Upper lobe of left lung (tissue), 6 donors: Measurements from ENCODE around the gene CARMIL3. TPM values are rescaled to one million over a fixed set of nuclear protein-coding genes. Genes with fewer than 3 reads are reported as not detected.
"Not testable (repeated sequence)": the region's sequence is repeated elsewhere in the genome, so short reads cannot be mapped to it uniquely, and the experiment has no call there.

Experiments used
- ATAC-seq, 2 donors: fragments of 200-7000 bp; cut with Tn5 transposase; one replicate each; pipeline ENCODE4 v1.9.1; 2022; ENCODE audit warnings: mild to moderate bottlenecking in 2 of 2, moderate library complexity in 2 of 2; ENCODE audit not compliant: low FRiP score in 2 of 2
- DNase-seq, 2 donors: peaks; one replicate each; pipeline ENCODE4 v3.0.0-alpha.2; 2019 to 2020
- H3K27ac ChIP-seq, 4 donors: fragments of 200-600 bp; sonication (generic); one replicate each; pipeline ENCODE4 v1.5.1; 2016 to 2019
- H3K27me3 ChIP-seq, 4 donors: fragments of 200-600 bp; sonication (generic); one replicate each; pipeline ENCODE4 v1.5.1; 2017 to 2019
- H3K36me3 ChIP-seq, 4 donors: fragments of 200-600 bp; sonication (generic); one replicate each; pipeline ENCODE4 v1.5.1; 2016 to 2019
- H3K4me1 ChIP-seq, 4 donors: fragments of 200-600 bp; sonication (generic); one replicate each; pipeline ENCODE4 v1.5.1; 2018 to 2019
- H3K4me3 ChIP-seq, 4 donors: fragments of 200-600 bp; sonication (generic); one replicate each; pipeline ENCODE4 v1.5.1; 2017 to 2019; ENCODE audit warnings: mild to moderate bottlenecking in 2 of 4, moderate library complexity in 1 of 4
- H3K9me3 ChIP-seq, 4 donors: fragments of 200-600 bp; sonication (generic); one replicate each; pipeline ENCODE4 v1.5.1; 2018 to 2019
- EP300 ChIP-seq, 4 donors: sonication (generic); formaldehyde crosslinking; IDR thresholded peaks; one replicate each; pipeline ENCODE4 v1.5.1; 2017; ENCODE audit warnings: antibody characterized with exemption in 4 of 4, control low read depth in 2 of 4
- POLR2A ChIP-seq, 4 donors: fragments of 450-650 bp; IDR thresholded peaks; one replicate each; pipeline ENCODE4 v1.5.1; 2016 to 2017; ENCODE audit warnings: antibody characterized with exemption in 4 of 4, mild to moderate bottlenecking in 2 of 4
- POLR2AphosphoS5 ChIP-seq, 2 donors: sonication (generic); formaldehyde crosslinking; IDR thresholded peaks; one replicate each; pipeline ENCODE4 v1.5.1; 2017; ENCODE audit warnings: antibody characterized with exemption in 2 of 2
- WGBS, 2 donors: methylation state at CpG; one replicate each; pipeline ENCODE4 v1.1.5; 2017 to 2018; 5-methylcytosine and 5-hydroxymethylcytosine counted together
- total RNA-seq, 6 donors: library from RNA; depleted of rRNA in 4 of 6; stranded (reverse); fragments of >200 nt in 4 of 6; gene quantifications; one replicate each; pipeline versions ENCODE4 v1.1.0 to v1.2.1, GENCODE V29; 2016 to 2021
- TF ChIP-seq, protein P1 (sequence below), 6 experiments: fragments of 450-650 bp in 4 of 6; fragments of 200-600 bp in 2 of 6; sonication (generic) in 2 of 6; IDR thresholded peaks; one replicate each; pipeline ENCODE4 v1.5.1; 2016 to 2019; ENCODE audit warnings: antibody characterized with exemption in 6 of 6
- donor health status: DM: no; HTN: no; CAD: no; lungs with moderate emphysema.
- donor health status: DM: no; HTN: yes; CAD: no; lungs with severe emphysema.

Gene CARMIL3
- total RNA-seq, 6 donors from 2014 or later: 0.39 to 15.7 (median 1.2) TPM

GRCh38 chr14:24036169-24036962 is 15.4 kb upstream of the CARMIL3 start:
- TF ChIP-seq POLR2AphosphoS5 (IDR thresholded peaks at IDR 0.05): peak; percentile 3 to 37
- no peak for TF ChIP-seq EP300 (IDR thresholded peaks at IDR 0.05)
- TF ChIP-seq, protein P1, sequence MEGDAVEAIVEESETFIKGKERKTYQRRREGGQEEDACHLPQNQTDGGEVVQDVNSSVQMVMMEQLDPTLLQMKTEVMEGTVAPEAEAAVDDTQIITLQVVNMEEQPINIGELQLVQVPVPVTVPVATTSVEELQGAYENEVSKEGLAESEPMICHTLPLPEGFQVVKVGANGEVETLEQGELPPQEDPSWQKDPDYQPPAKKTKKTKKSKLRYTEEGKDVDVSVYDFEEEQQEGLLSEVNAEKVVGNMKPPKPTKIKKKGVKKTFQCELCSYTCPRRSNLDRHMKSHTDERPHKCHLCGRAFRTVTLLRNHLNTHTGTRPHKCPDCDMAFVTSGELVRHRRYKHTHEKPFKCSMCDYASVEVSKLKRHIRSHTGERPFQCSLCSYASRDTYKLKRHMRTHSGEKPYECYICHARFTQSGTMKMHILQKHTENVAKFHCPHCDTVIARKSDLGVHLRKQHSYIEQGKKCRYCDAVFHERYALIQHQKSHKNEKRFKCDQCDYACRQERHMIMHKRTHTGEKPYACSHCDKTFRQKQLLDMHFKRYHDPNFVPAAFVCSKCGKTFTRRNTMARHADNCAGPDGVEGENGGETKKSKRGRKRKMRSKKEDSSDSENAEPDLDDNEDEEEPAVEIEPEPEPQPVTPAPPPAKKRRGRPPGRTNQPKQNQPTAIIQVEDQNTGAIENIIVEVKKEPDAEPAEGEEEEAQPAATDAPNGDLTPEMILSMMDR (IDR thresholded peaks at IDR 0.05): peak; percentile 59 to 79 (median 64)
- peak in 2 of 4 donors; percentile 36 to 57 for TF ChIP-seq POLR2A (IDR thresholded peaks at IDR 0.05)
- ATAC-seq (peak; percentile 95 to 96), DNase-seq (peak; percentile 84 to 96)
- peak overlapping the region; percentile 79 to 95 (median 90) for H3K27ac ChIP-seq
- WGBS, 2 donors: 0 to 1% methylated on average over 23 to 32 of the region's 50 CpGs
- peaks cover 0 to 8% (median 0%) of the 10 kb centered on the region in 4 donors for H3K9me3 ChIP-seq
- peaks cover 5 to 13% (median 9%) of the 10 kb centered on the region in 4 donors for H3K4me1 ChIP-seq
- peak overlapping the region; percentile 50 to 65 (median 56) for H3K4me3 ChIP-seq
- H3K36me3 ChIP-seq: no peaks in the 10 kb centered on the region
- no peaks in the 10 kb centered on the region for H3K27me3 ChIP-seq

- not testable (repeated sequence) for H3K36me3 ChIP-seq, DNase-seq, H3K9me3 ChIP-seq, ATAC-seq, H3K27me3 ChIP-seq
- TF ChIP-seq, protein P1 (IDR thresholded peaks at IDR 0.05): peak in 1 of 6 experiments; percentile 0
- peak overlapping the region in 3 of 4 donors; percentile 50 to 65 (median 59) for H3K4me3 ChIP-seq
- H3K27ac ChIP-seq: peak overlapping the region; percentile 79 to 95 (median 90)
- H3K4me1 ChIP-seq: peaks cover 5 to 13% (median 9%) of the 10 kb centered on the region in 4 donors
- WGBS, 2 donors: 38 to 40% methylated on average over 10 of the region's 10 CpGs
Observed at GRCh38 chr14:24036963-24037657, 14.7 kb upstream of the CARMIL3 start.

DNA sequence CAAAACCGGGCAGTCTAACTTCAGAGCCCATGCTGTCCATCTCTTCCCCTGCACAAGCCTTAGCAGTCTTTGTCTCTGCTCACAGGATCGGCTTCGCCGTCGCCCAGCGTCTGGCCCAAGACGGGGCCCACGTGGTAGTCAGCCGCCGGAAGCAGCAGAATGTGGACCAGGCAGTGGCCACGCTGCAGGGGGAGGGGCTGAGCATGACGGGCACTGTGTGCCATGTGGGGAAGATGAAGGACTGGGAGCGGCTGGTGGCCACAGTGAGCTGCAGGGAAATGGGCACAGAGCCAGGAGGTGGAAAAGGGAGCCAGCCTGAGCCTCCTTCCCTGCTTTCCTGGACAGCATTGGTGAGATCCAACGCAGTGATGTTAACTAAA is 14.2 kb upstream of the CARMIL3 start:
- 59 to 78% methylated on average over 12 to 14 of the region's 14 CpGs for WGBS, 2 donors
- Histone ChIP-seq H3K4me3 (no peak overlapping the region), H3K9me3 (peaks cover 0 to 1% (median 0%) of the 10 kb centered on the region in 4 donors), H3K36me3 (no peaks in the 10 kb centered on the region), H3K27ac (no peak overlapping the region), H3K4me1 (peaks cover 5 to 13% (median 9%) of the 10 kb centered on the region in 4 donors), H3K27me3 (no peaks in the 10 kb centered on the region)
- DNase-seq: peak in 1 of 2 donors; percentile 72
- ATAC-seq: no peak
- TF ChIP-seq POLR2A (IDR thresholded peaks at IDR 0.05) (no peak), POLR2AphosphoS5 (IDR thresholded peaks at IDR 0.05) (no peak), EP300 (IDR thresholded peaks at IDR 0.05) (no peak)
- TF ChIP-seq, protein P1 (IDR thresholded peaks at IDR 0.05): no peak

- Histone ChIP-seq H3K27ac (no peak overlapping the region), H3K4me1 (peaks cover 5 to 11% (median 9%) of the 10 kb centered on the region in 4 donors), H3K36me3 (no peaks in the 10 kb centered on the region), H3K27me3 (no peaks in the 10 kb centered on the region), H3K9me3 (no peaks in the 10 kb centered on the region), H3K4me3 (no peak overlapping the region)
- TF ChIP-seq, protein P1 (IDR thresholded peaks at IDR 0.05): no peak
- TF ChIP-seq EP300 (IDR thresholded peaks at IDR 0.05) (no peak), POLR2A (IDR thresholded peaks at IDR 0.05) (no peak), POLR2AphosphoS5 (IDR thresholded peaks at IDR 0.05) (no peak)
- 87 to 94% methylated on average over 2 of the region's 2 CpGs for WGBS, 2 donors
- DNase-seq (no peak), ATAC-seq (no peak)
Observed at GRCh38 chr14:24038686-24039085, 13.1 kb upstream of the CARMIL3 start.
